HEK293T (cell line): ENCODE results near the gene CD47.

Source experiments
- CTCF ChIA-PET: fragments of 350-600 bp; formaldehyde crosslinking; extraction: SDS; loops from one replicate; lab custom pipeline; 2021; ENCODE audit warnings: antibody characterized with exemption, inconsistent platforms; lab: Yijun Ruan, JAX
- POLR2A ChIA-PET: fragments of 350-600 bp; formaldehyde crosslinking; extraction: SDS; loops from one replicate; lab custom pipeline; 2020; ENCODE audit warnings: antibody characterized with exemption, inconsistent platforms; lab: Yijun Ruan, JAX
- DNase-seq: peaks from one replicate; pipeline ENCODE4 v3.0.0; 2012; ENCODE audit warnings: mixed read lengths; ENCODE audit errors: extremely low spot score
- ARNT ChIP-seq: fragments of 450-650 bp; IDR thresholded peaks from 2 replicates; pipeline ENCODE4 v1.6.1; 2017; ENCODE audit warnings: mild to moderate bottlenecking
- BHLHE40 ChIP-seq: fragments of 450-650 bp; IDR thresholded peaks from 2 replicates; pipeline ENCODE4 v1.6.1; 2016; ENCODE audit warnings: mild to moderate bottlenecking, moderate library complexity, borderline replicate concordance
- CTBP1 ChIP-seq: fragments of 450-650 bp; IDR thresholded peaks from 2 replicates; pipeline ENCODE4 v1.6.1; 2016; ENCODE audit warnings: borderline replicate concordance
- ELF4 ChIP-seq: fragments of 450-650 bp; IDR thresholded peaks from 2 replicates; pipeline ENCODE4 v1.6.1; 2017; ENCODE audit warnings: antibody characterized with exemption
- FOXA1 ChIP-seq: fragments of 450-650 bp; IDR thresholded peaks from 2 replicates; pipeline ENCODE4 v1.6.1; 2016; ENCODE audit warnings: mild to moderate bottlenecking
- FOXK2 ChIP-seq: fragments of 450-650 bp; IDR thresholded peaks from 2 replicates; pipeline ENCODE4 v1.6.1; 2016; ENCODE audit warnings: mild to moderate bottlenecking
- FOXM1 ChIP-seq: fragments of 450-650 bp; IDR thresholded peaks from 2 replicates; pipeline ENCODE4 v1.6.1; 2017; ENCODE audit warnings: mild to moderate bottlenecking, borderline replicate concordance
- HDGF ChIP-seq: fragments of 450-650 bp; IDR thresholded peaks from 2 replicates; pipeline ENCODE4 v1.6.1; 2017; ENCODE audit warnings: antibody characterized with exemption, borderline replicate concordance
- L3MBTL2 ChIP-seq: fragments of 450-650 bp; conservative IDR thresholded peaks from 2 replicates; pipeline ENCODE4 v1.6.1; 2016; ENCODE audit warnings: mild to moderate bottlenecking
- LEF1 ChIP-seq: fragments of 450-650 bp; IDR thresholded peaks from 2 replicates; pipeline ENCODE4 v1.6.1; 2017; ENCODE audit warnings: mild to moderate bottlenecking, borderline replicate concordance
- NFRKB ChIP-seq: fragments of 450-650 bp; IDR thresholded peaks from 2 replicates; pipeline ENCODE4 v1.6.1; 2016; ENCODE audit warnings: mild to moderate bottlenecking, moderate library complexity
- SP1 ChIP-seq: fragments of 450-650 bp; IDR thresholded peaks from 2 replicates; pipeline ENCODE4 v1.6.1; 2017
- SUZ12 ChIP-seq: fragments of 450-650 bp; IDR thresholded peaks from 2 replicates; pipeline ENCODE4 v1.6.1; 2016; ENCODE audit warnings: mild to moderate bottlenecking
- TARDBP ChIP-seq: fragments of 450-650 bp; IDR thresholded peaks from 2 replicates; pipeline ENCODE4 v1.6.1; 2016
- ZNF384 ChIP-seq: fragments of 450-650 bp; IDR thresholded peaks from 2 replicates; pipeline ENCODE4 v1.6.1; 2016
- TF ChIP-seq, protein P1 (sequence below): fragments of 450-650 bp; IDR thresholded peaks from 2 replicates; pipeline ENCODE4 v1.6.1; 2016

CD47 gene

DNA sequence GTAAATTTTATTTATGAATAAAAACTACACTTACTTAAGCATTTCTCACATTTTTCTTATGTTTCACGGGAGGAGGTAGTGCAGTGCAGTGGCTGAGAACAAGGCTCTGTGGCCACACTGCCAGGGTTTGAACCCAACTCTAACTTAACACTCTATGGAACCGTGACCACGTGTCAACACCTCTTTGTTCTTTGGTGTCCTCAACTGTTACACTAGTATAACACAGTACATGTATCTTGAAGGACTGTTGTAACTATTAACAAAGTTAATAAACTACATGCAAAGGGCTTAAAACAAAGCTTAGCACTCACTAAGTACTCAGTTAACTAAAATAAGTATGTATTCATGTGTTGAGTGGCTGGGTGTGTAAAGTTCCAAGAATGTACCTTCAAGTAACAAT is 19.5 kb downstream of the CD47 start:
- ChIA-PET CTCF (no interaction called here), POLR2A (no interaction called here)
- no peak for DNase-seq
- TF ChIP-seq ELF4 (no peak), ARNT (no peak), SP1 (no peak), NFRKB (no peak), FOXK2 (no peak), FOXM1 (no peak), CTBP1 (no peak), ZNF384 (no peak)
- TF ChIP-seq, protein P1, sequence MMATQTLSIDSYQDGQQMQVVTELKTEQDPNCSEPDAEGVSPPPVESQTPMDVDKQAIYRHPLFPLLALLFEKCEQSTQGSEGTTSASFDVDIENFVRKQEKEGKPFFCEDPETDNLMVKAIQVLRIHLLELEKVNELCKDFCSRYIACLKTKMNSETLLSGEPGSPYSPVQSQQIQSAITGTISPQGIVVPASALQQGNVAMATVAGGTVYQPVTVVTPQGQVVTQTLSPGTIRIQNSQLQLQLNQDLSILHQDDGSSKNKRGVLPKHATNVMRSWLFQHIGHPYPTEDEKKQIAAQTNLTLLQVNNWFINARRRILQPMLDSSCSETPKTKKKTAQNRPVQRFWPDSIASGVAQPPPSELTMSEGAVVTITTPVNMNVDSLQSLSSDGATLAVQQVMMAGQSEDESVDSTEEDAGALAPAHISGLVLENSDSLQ, result no peak

DNA sequence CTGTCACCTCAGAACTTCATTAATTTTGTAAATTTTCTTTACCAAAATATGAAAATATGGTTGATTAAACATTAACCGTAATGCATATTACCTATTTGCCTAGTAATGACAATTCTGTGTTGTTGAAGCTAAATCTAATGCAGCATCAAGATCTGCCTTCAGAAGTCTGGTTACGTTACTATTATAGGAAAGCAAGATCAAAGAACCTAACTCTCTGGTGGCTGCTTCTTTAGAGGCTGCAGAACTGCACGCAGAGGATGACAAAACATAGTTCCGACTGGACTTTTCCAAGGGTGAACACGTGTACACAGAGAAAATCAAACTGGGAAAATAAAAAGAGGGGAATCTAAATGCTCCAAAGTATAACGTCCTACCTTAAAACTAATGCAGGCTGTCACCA is 20.5 kb downstream of the CD47 start:
- CTCF ChIA-PET, result no interaction called here
- TF ChIP-seq L3MBTL2 (no peak), FOXM1 (no peak), SP1 (no peak), NFRKB (no peak), CTBP1 (no peak), HDGF (no peak), SUZ12 (no peak), ZNF384 (no peak), TARDBP (no peak), BHLHE40 (no peak), ELF4 (no peak), LEF1 (no peak), FOXA1 (no peak), FOXK2 (no peak), ARNT (no peak)
- TF ChIP-seq, protein P1, result no peak
- no peak for DNase-seq
- POLR2A ChIA-PET, result no interaction called here

DNA sequence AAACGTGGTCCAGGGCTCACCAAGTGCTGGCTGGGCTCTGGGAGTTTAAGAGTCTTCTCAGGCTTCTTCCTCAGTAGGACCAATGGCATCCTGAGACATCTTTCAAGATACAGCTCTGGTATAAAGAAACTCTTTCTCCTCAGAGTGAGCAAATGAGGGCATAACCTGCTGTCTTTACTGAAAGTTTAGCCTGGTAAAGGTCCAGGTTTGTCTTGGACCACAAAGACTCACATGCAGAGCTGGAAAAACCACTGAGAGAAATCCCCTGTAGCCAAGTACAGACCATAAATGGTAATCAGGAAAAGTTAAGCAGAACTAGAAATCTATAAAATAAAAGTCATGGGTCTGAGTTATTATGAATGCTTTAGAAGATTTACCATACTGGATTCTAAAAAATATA is 23.1 kb downstream of the CD47 start:
- TF ChIP-seq SP1, result no peak
- TF ChIP-seq ZNF384, result no peak
- TF ChIP-seq, protein P1, result no peak
- no peak for TF ChIP-seq SUZ12
- TF ChIP-seq NFRKB, result no peak
- no peak for TF ChIP-seq FOXM1
- POLR2A ChIA-PET, result no interaction called here
- DNase-seq, result no peak
- CTCF ChIA-PET, result no interaction called here

DNA sequence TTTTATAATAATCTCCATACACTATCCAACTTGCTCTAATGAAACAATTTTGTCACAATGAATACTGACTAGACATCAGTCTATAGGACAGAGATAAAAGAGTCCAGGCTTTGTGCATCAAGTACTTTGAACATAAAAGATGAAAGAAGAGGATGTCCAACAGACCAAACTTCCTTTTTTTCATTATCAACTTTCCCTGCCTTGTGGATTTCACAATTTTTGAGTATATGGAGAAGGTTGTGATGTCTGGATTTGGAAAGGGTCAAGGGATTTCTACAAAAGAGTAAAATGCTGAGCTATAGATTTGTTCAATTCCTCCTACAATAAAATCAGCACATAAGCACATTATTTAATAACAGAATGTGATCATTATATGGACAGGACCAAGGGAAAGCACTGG is 25.7 kb downstream of the CD47 start:
- ChIA-PET CTCF (no interaction called here), POLR2A (no interaction called here)
- TF ChIP-seq FOXM1, result no peak
- TF ChIP-seq L3MBTL2, result no peak
- DNase-seq, result no peak

DNA sequence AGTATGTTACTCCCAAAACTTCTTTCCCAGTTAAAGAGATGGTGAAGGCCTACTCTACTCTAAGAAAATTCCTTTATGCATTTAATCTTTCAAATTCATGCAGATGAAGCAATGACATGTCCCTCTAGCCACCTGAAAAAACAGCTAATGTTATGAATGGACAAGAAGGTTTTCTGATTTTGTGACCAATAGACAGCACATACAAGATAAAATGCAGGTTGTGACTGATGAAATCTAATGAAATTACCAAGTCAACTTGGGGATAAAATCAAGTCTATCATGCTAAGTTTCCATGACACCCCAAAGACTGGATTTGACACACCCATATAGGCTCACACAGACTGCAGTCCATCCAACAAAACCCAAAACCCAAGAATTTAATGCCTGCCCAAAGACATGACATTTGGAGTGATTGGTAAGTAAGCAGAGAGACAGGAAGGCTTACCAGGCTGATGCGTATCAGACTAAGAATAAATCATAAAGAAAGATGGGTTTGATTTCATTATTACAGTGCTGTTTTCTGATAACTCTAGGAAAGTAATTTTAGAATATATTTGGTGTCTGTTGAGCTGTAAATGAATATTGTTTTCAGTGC is 26.4 kb downstream of the CD47 start:
- TF ChIP-seq HDGF (no peak), FOXM1 (no peak), SP1 (no peak), L3MBTL2 (no peak), FOXK2 (no peak), NFRKB (no peak), ELF4 (no peak), SUZ12 (no peak), FOXA1 (no peak), LEF1 (no peak)
- TF ChIP-seq, protein P1, result no peak
- no peak for DNase-seq
- ChIA-PET CTCF (no interaction called here), POLR2A (no interaction called here)

DNA sequence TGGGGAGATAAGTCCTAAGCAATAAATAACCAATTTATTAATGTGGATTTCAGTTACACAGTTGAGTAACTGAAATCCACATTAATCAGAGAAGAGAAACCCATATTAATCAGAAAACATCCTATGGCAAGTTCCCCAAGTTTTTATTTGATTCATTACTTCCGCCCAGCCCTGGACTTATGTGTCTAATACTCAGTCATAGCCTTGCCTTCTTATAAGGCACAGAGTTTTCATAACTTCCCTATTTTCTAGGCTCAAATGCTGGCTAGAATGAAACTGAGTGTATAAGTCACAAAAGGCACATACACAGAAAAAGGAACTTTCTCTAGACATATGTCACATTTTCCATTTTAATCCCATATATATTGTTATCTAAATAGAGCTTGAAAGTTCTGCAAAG is 28.8 kb downstream of the CD47 start:
- DNase-seq, result no peak
- POLR2A ChIA-PET, result no interaction called here
- CTCF ChIA-PET, result no interaction called here
- no peak for TF ChIP-seq ARNT
- TF ChIP-seq FOXA1, result no peak
- no peak for TF ChIP-seq LEF1
- no peak for TF ChIP-seq HDGF
- no peak for TF ChIP-seq SUZ12
- TF ChIP-seq, protein P1, result no peak
- no peak for TF ChIP-seq L3MBTL2
- no peak for TF ChIP-seq ELF4
- no peak for TF ChIP-seq CTBP1
- no peak for TF ChIP-seq NFRKB
- TF ChIP-seq SP1, result no peak
- TF ChIP-seq BHLHE40, result no peak
- TF ChIP-seq FOXK2, result no peak
- no peak for TF ChIP-seq FOXM1
- no peak for TF ChIP-seq ZNF384
- TF ChIP-seq TARDBP, result no peak
